ENCODE results near the gene VCAM1.

The VCAM1 gene

GRCh38 chr1:100719490-100719889 is at the start of gene VCAM1:
VCAM1 (plus strand) TSS chr1:100719742; CDS start chr1:100719861, 119 bp downstream.
- DNase-seq (ENCODE audit: low read depth), result no peak

- no peak for DNase-seq (ENCODE audit: low read depth)
Observed at GRCh38 chr1:100670083-100670482, 49.5 kb upstream of the VCAM1 start.

DNA sequence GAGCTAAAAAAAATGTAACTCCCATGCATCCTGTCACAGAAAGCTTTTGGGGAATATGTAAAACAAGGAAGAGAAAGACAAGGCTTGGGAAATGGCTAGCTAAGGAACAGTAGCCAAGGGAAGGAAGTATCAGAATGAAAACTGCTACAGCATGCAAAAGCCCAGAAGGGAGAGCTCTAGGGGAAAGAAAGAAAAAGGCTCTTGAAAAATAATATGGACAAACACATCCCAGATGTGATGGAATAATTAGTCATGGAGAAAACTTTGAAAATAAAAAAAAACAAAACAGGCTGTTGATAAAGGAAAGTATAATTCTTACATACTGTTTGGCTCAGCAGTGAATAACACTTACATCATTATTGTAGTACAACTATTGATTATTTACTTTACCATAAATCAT is 47.9 kb upstream of the VCAM1 start:
- no peak for DNase-seq (ENCODE audit: low read depth)

- DNase-seq (ENCODE audit: low read depth), result no peak
Observed at GRCh38 chr1:100683448-100684349, 35.8 kb upstream of the VCAM1 start.

DNA sequence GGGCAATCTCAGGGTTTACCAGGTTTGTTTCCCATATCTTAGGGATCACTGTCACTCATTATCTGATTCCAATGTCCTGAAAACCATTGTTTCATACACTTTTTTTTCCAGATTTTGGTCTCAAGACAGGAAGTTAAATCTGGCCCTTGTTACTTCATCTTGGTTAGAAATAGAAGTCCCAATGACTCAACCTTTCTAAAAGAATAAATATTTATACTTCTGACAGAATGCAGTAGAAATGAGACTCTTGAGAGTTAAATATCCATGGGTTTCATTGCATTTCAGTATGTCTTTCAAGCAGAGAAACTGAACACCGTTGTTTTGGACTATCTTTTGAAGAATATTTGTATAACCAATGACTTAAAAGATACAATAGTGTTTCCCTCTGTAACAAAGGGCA is 19.8 kb upstream of the VCAM1 start:
- DNase-seq (ENCODE audit: low read depth), result no peak

DNA sequence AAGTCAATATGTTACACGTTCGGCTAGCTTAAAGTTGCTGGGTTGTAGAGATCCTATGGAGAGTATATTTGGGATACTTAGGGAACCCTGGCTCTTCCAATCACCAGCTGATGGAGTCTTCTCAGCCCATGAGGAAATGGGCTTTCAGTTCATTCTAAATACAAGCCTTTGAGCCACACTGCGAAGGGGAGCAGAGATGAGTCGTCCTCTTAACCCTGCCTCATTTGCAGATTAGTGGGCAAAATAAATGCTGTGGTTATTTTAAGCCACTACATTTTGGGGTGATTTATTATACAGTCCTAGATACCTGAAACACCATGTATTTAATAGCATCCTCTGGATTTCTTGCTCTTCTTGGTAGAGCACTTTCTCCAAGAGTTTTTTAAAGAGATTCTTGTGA is 19.0 kb upstream of the VCAM1 start:
- no peak for DNase-seq (ENCODE audit: low read depth)

GRCh38 chr1:100703052-100703451 is 16.5 kb upstream of the VCAM1 start:
- no peak for DNase-seq (ENCODE audit: low read depth)

GRCh38 chr1:100703716-100704115 is 15.8 kb upstream of the VCAM1 start:
- DNase-seq (ENCODE audit: low read depth), result no peak

GRCh38 chr1:100704473-100704872 is 15.1 kb upstream of the VCAM1 start:
- DNase-seq (ENCODE audit: low read depth), result no peak

DNA sequence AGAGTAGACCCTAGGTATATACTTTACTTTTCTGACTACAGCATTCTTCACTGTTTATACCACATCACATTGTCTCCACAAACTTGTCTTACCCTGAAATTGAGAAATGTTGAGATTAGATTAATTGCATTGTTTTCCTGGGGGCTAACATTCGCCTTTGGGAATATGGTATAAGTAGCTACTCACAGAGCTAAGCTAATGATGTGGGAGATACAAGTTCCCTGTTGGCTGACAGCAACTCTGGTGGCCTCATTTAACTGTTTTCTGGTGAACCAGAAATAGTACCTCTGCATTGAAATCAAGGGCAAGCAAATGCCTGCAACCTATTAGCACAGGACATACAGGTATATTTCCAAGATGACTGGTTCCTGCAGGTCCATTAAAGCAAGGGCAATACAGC is 13.2 kb upstream of the VCAM1 start:
- DNase-seq (ENCODE audit: low read depth), result no peak

GRCh38 chr1:100706856-100707255 is 12.7 kb upstream of the VCAM1 start:
- DNase-seq (ENCODE audit: low read depth), result no peak

- DNase-seq (ENCODE audit: low read depth), result no peak
Observed at GRCh38 chr1:100708476-100709062, 11.0 kb upstream of the VCAM1 start.

DNA sequence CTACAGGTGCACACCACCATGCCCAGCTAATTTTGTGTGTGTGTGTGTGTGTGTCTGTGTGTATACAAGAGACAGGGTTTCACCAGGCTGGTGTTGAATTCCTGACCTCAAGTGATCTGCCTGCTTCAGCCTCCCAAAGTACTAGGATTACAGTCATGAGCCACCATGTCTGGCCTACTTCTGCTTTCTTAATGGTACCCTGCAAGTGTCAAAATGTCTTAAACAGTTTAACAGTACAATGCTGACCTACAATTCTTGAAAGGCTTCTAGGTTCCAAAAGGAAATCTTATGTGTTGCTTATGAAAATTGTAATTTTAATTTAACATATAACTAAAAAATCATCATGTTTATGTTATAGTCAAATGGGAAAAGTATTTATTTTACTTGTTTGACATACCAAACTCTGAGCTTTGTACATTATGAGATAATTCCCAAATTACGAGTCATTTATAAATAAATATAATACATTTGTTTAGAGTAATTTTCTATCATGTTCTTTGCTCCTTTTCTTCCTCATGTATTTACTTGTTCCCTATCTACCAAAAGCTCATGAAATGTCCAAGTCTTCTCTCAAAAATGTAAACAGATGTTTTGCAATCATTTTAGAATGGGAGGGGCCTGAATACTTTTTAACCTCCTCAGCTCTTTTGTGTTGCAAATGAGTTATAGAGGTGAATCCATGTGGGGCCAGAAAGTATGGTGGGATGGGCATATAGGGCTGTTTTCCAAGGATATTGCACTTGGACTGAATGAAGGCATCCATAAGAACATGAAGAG is 8.4 kb upstream of the VCAM1 start:
- no peak for DNase-seq (ENCODE audit: low read depth)

DNA sequence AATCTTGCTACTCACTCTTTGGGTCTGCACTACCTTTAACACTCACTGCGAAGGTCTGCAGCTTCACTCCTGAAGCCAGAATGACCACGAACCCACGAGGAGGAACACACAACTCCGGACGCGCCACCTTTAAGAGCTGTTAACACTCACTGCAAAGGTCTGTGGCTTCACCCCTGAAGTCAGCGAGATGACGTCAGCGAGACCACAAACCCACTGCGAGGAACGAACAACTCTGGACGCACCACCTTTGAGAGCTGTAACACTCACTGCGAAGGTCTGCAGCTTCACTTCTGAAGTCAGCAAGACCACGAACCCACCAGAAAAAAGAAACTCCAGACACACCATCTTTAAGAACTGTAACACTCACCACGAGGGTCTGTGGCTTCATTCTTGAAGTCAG is 6.5 kb upstream of the VCAM1 start:
- peak; percentile 13 for DNase-seq (ENCODE audit: low read depth)

DNA sequence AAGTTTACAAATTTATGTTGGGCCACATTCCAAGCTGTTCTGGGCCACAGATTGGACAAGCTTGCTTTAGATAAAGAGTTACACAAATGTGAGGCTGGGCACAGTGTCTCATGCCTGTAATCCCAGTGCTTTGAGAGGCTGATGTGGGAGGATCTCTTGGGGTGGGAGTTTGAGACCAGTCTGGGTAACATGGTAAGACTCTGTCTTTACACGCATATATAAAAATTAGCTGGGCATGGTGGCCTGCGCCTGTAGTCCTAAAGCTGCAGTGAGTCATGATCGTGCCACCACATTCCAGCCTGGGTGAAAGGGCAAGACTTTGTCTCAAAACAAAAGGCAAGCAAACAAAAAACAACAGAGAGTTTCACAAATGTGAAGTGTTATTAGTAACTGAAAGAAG is 5.9 kb upstream of the VCAM1 start:
- no peak for DNase-seq (ENCODE audit: low read depth)

GRCh38 chr1:100714599-100714998 is 4.9 kb upstream of the VCAM1 start:
- no peak for DNase-seq (ENCODE audit: low read depth)

DNA sequence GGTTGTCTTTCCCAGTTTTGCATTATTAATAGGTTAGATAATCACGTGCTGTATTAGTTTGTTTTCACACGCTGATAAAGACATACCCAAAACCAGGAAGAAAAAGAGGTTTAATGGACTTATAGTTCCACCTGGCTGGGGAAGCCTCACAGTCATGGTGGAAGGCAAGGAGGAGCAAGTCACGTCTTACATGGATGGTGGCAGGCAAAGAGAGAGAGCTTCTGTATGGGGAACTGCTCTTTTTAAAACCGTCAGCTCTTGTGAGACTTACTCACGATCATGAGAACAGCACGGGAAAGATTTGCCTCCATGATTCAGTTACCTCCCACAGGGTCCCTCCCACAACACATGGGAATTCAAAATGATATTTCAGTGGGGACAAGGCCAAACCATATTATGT is 2.3 kb upstream of the VCAM1 start:
- DNase-seq (ENCODE audit: low read depth), result no peak

- no peak for DNase-seq (ENCODE audit: low read depth)
Observed at GRCh38 chr1:100718581-100718980, 961 bp upstream of the VCAM1 start.

DNA sequence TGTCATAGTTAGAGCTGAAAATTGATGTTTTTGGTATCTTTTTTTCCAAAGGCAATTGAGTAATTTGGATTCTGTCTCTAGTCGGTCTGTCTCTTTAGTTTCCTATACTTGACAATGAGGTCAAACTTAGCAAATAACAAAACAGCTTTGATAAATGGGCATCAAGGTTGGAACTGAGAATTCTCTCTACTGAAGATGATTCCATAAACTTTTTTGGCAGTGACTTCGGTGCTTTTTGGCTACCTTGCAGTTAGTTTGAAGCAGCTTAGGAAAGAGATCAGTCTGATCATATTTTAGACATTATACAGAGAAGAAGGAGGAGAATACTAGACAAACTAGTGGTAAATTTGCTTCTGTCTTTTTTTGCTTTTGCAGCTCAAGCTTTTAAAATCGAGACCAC is 559 bp downstream of the VCAM1 start:
- DNase-seq (ENCODE audit: low read depth), result no peak

DNA sequence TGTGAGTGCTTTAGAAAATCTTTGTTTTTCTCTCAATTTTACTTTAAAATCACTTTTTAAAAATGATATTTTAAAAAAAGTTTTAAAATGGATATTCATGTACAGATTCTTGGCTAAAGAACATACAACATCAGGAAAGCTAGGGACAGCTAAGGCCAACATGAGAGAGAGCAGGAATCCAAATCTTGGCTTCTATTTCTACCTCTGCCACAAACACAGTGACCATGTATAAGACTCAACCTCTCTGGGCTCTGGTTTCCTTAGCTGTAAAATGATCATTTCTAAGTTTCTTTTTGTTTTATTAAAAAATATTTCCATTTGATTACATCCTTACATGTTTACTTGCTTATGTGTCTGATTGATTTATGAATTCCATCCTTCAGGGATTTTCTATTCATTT is 1.2 kb downstream of the VCAM1 start:
- no peak for DNase-seq (ENCODE audit: low read depth)

GRCh38 chr1:100721526-100722207 is 2.1 kb downstream of the VCAM1 start:
- no peak for DNase-seq (ENCODE audit: low read depth)

GRCh38 chr1:100722221-100722620 is 2.7 kb downstream of the VCAM1 start:
- DNase-seq (ENCODE audit: low read depth), result no peak

Measured in stimulated activated CD8-positive, alpha-beta memory T cell treated with anti-CD3 and anti-CD28 coated beads, Interleukin-15, amount 100 ng/mL, for 24 hours (primary cell).